Measurements from ENCODE around the gene MAML3.

The MAML3 gene

GRCh38 chr4:140048419-140048995 lies 105.5 kb downstream of the MAML3 start:
- H3K4me1 ChIP-seq (ENCODE audit: insufficient read depth, low read length, severe bottlenecking), result peaks cover 15% of the 10 kb centered on the region
- no peaks in the 10 kb centered on the region for H3K9me3 ChIP-seq (ENCODE audit: low read length)
- no peaks in the 10 kb centered on the region for H3K27me3 ChIP-seq (ENCODE audit: insufficient read depth, low read length)
- no peak overlapping the region for H3K27ac ChIP-seq (ENCODE audit: low read depth, low read length, poor library complexity, severe bottlenecking)
- H4K20me1 ChIP-seq (ENCODE audit: insufficient read depth, low read length), result no peaks in the 10 kb centered on the region
- H3F3A ChIP-seq (ENCODE audit: insufficient read depth, low read length), result no peaks in the 10 kb centered on the region
- H3K4me2 ChIP-seq (ENCODE audit: low read length), result no peak overlapping the region
- no peak for TF ChIP-seq EZH2 (IDR thresholded peaks at IDR 0.05; ENCODE audit: borderline replicate concordance, low read length)
- TF ChIP-seq, protein P1, sequence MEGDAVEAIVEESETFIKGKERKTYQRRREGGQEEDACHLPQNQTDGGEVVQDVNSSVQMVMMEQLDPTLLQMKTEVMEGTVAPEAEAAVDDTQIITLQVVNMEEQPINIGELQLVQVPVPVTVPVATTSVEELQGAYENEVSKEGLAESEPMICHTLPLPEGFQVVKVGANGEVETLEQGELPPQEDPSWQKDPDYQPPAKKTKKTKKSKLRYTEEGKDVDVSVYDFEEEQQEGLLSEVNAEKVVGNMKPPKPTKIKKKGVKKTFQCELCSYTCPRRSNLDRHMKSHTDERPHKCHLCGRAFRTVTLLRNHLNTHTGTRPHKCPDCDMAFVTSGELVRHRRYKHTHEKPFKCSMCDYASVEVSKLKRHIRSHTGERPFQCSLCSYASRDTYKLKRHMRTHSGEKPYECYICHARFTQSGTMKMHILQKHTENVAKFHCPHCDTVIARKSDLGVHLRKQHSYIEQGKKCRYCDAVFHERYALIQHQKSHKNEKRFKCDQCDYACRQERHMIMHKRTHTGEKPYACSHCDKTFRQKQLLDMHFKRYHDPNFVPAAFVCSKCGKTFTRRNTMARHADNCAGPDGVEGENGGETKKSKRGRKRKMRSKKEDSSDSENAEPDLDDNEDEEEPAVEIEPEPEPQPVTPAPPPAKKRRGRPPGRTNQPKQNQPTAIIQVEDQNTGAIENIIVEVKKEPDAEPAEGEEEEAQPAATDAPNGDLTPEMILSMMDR (IDR thresholded peaks at IDR 0.05; ENCODE audit: low read length), result no peak
- no peaks in the 10 kb centered on the region for H3K36me3 ChIP-seq (ENCODE audit: insufficient read depth, low read length)
- H3K79me2 ChIP-seq (ENCODE audit: insufficient read depth, low read length), result no peaks in the 10 kb centered on the region
- H3K9me2 ChIP-seq (ENCODE audit: low read depth, low read length), result no peaks in the 10 kb centered on the region
- no peak overlapping the region for H3K4me3 ChIP-seq (ENCODE audit: low read depth, low read length, poor library complexity, severe bottlenecking)
- H3K9ac ChIP-seq (ENCODE audit: low read length), result no peak overlapping the region
- H2AFZ ChIP-seq (ENCODE audit: low read length), result no peak overlapping the region

GRCh38 chr4:140047786-140048185 lies 106.2 kb downstream of the MAML3 start:
- Histone ChIP-seq H4K20me1 (ENCODE audit: insufficient read depth, low read length) (no peaks in the 10 kb centered on the region), H3K36me3 (ENCODE audit: insufficient read depth, low read length) (no peaks in the 10 kb centered on the region), H3K27ac (ENCODE audit: low read depth, low read length, poor library complexity, severe bottlenecking) (no peak overlapping the region), H2AFZ (ENCODE audit: low read length) (no peak overlapping the region), H3K27me3 (ENCODE audit: insufficient read depth, low read length) (no peaks in the 10 kb centered on the region), H3K4me1 (ENCODE audit: insufficient read depth, low read length, severe bottlenecking) (peaks cover 9% of the 10 kb centered on the region), H3K4me3 (ENCODE audit: low read depth, low read length, poor library complexity, severe bottlenecking) (no peak overlapping the region), H3K79me2 (ENCODE audit: insufficient read depth, low read length) (no peaks in the 10 kb centered on the region), H3K4me2 (ENCODE audit: low read length) (no peak overlapping the region), H3K9me2 (ENCODE audit: low read depth, low read length) (no peaks in the 10 kb centered on the region), H3K9me3 (ENCODE audit: low read length) (no peaks in the 10 kb centered on the region), H3K9ac (ENCODE audit: low read length) (no peak overlapping the region), H3F3A (ENCODE audit: insufficient read depth, low read length) (no peaks in the 10 kb centered on the region)
- TF ChIP-seq, protein P1 (IDR thresholded peaks at IDR 0.05; ENCODE audit: low read length), result no peak
- no peak for TF ChIP-seq EZH2 (IDR thresholded peaks at IDR 0.05; ENCODE audit: borderline replicate concordance, low read length)

GRCh38 chr4:140047017-140047640 lies 106.9 kb downstream of the MAML3 start:
- Histone ChIP-seq H3K4me3 (ENCODE audit: low read depth, low read length, poor library complexity, severe bottlenecking) (no peak overlapping the region), H3K79me2 (ENCODE audit: insufficient read depth, low read length) (no peaks in the 10 kb centered on the region), H3K4me1 (ENCODE audit: insufficient read depth, low read length, severe bottlenecking) (peaks cover 9% of the 10 kb centered on the region), H3K4me2 (ENCODE audit: low read length) (no peak overlapping the region), H4K20me1 (ENCODE audit: insufficient read depth, low read length) (no peaks in the 10 kb centered on the region), H3K27ac (ENCODE audit: low read depth, low read length, poor library complexity, severe bottlenecking) (no peak overlapping the region), H3K9ac (ENCODE audit: low read length) (no peak overlapping the region), H3K9me2 (ENCODE audit: low read depth, low read length) (no peaks in the 10 kb centered on the region), H3K36me3 (ENCODE audit: insufficient read depth, low read length) (no peaks in the 10 kb centered on the region), H2AFZ (ENCODE audit: low read length) (no peak overlapping the region), H3F3A (ENCODE audit: insufficient read depth, low read length) (no peaks in the 10 kb centered on the region), H3K27me3 (ENCODE audit: insufficient read depth, low read length) (no peaks in the 10 kb centered on the region), H3K9me3 (ENCODE audit: low read length) (no peaks in the 10 kb centered on the region)
- TF ChIP-seq, protein P1 (IDR thresholded peaks at IDR 0.05; ENCODE audit: low read length), result no peak
- TF ChIP-seq EZH2 (IDR thresholded peaks at IDR 0.05; ENCODE audit: borderline replicate concordance, low read length), result no peak
